Tibial artery (tissue), 4 donors: Measurements from ENCODE around the gene DOK6.

Experiments
- DNase-seq, 2 donors: peaks; one replicate each; pipeline ENCODE4 v3.0.0-alpha.2; 2019
- H3K27ac ChIP-seq, 2 donors: fragments of 200-600 bp; sonication (generic) in 1 of 2; 1 replicate in 1 of 2; 2 replicates in 1 of 2; pipeline ENCODE4 v1.5.1; 2018 to 2019; ENCODE audit warnings: mild to moderate bottlenecking in 1 of 2
- H3K27me3 ChIP-seq, 2 donors: fragments of 200-600 bp; sonication (generic) in 1 of 2; one replicate each; pipeline versions ENCODE4 v1.5.1 to v1.6.0; 2016 to 2019
- H3K36me3 ChIP-seq, 3 donors: fragments of 200-600 bp; sonication (generic) in 2 of 3; one replicate each; pipeline ENCODE4 v1.5.1; 2016 to 2019; ENCODE audit warnings: mild to moderate bottlenecking in 2 of 3
- H3K4me1 ChIP-seq, 4 donors: fragments of 200-600 bp; sonication (generic) in 2 of 4; 1 replicate in 3 of 4; 2 replicates in 1 of 4; pipeline ENCODE4 v1.5.1; 2016 to 2019
- H3K4me3 ChIP-seq, 2 donors: fragments of 200-600 bp; sonication (generic) in 1 of 2; 1 replicate in 1 of 2; 2 replicates in 1 of 2; pipeline ENCODE4 v1.5.1; 2018 to 2019; ENCODE audit warnings: mild to moderate bottlenecking in 2 of 2
- H3K9me3 ChIP-seq, 3 donors: fragments of 200-600 bp; sonication (generic) in 1 of 3; one replicate each; pipeline ENCODE4 v1.5.1; 2016 to 2019
- intact Hi-C: fragments of 100-400 bp; cut with DNase I; formaldehyde crosslinking; loops from one replicate; pipeline ENCODE4 v1.15.0; 2023; ENCODE audit warnings: low total_unique reads
- TF ChIP-seq, protein P1 (sequence below), 2 experiments: fragments of 200-600 bp in 1 of 2; fragments of 450-650 bp in 1 of 2; IDR thresholded peaks; one replicate each; pipeline ENCODE4 v1.5.1; 2017 to 2019; ENCODE audit warnings: antibody characterized with exemption in 2 of 2, mild to moderate bottlenecking in 1 of 2, moderate library complexity in 1 of 2

The DOK6 gene

GRCh38 chr18:69647702-69648101, 247.0 kb downstream of the DOK6 start:
- Histone ChIP-seq H3K4me1 (no peaks in the 10 kb centered on the region), H3K4me3 (no peak overlapping the region), H3K27me3 (no peaks in the 10 kb centered on the region), H3K9me3 (no peaks in the 10 kb centered on the region), H3K27ac (no peak overlapping the region), H3K36me3 (no peaks in the 10 kb centered on the region)
- TF ChIP-seq, protein P1, sequence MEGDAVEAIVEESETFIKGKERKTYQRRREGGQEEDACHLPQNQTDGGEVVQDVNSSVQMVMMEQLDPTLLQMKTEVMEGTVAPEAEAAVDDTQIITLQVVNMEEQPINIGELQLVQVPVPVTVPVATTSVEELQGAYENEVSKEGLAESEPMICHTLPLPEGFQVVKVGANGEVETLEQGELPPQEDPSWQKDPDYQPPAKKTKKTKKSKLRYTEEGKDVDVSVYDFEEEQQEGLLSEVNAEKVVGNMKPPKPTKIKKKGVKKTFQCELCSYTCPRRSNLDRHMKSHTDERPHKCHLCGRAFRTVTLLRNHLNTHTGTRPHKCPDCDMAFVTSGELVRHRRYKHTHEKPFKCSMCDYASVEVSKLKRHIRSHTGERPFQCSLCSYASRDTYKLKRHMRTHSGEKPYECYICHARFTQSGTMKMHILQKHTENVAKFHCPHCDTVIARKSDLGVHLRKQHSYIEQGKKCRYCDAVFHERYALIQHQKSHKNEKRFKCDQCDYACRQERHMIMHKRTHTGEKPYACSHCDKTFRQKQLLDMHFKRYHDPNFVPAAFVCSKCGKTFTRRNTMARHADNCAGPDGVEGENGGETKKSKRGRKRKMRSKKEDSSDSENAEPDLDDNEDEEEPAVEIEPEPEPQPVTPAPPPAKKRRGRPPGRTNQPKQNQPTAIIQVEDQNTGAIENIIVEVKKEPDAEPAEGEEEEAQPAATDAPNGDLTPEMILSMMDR (IDR thresholded peaks at IDR 0.05) = no peak
- intact Hi-C loops = no loop called here
- no peak for DNase-seq

DNA sequence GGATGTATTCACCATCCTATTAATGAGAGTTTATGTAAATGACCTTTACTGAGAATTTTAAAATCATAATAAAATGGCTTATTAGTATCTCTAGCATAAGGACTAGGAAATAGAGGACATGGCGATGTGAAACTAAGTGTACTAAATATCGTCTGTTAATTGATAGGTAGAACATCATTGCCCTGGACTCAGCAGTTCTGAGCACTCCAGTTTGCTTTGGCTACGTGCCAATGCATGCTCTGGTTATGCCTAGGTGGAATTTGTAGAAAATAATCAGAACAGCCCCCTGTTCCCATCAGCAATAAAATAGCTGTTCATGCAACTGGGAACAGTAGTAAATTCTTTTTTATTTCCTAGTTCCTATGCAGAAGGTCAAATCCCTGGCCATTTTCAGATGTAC, 247.8 kb downstream of the DOK6 start:
- no peaks in the 10 kb centered on the region for H3K9me3 ChIP-seq
- TF ChIP-seq, protein P1 (IDR thresholded peaks at IDR 0.05) = no peak
- H3K4me1 ChIP-seq = no peaks in the 10 kb centered on the region
- no peak overlapping the region for H3K4me3 ChIP-seq
- no peaks in the 10 kb centered on the region for H3K36me3 ChIP-seq
- no peak overlapping the region for H3K27ac ChIP-seq
- DNase-seq = no peak
- no peaks in the 10 kb centered on the region for H3K27me3 ChIP-seq
- intact Hi-C loops = no loop called here

DNA sequence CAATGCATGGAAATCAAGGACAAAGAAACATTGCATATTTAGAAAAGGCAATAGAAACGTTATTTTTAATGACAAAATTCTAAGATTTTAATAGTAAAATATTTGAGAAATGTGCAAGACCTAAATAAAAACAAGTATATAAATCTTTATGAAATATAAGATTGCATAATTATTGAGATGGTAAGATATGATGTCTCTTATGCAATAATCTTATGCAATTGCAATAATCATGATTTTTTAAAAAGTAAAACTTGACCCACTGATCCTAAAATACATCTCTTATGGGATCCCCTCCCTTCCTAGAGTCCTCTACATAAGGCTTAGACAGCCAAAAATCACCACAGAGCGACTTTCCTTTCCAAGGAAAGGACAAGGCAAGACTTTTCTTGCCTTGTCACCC, 249.0 kb downstream of the DOK6 start:
- TF ChIP-seq, protein P1 (IDR thresholded peaks at IDR 0.05) = no peak
- no peaks in the 10 kb centered on the region for H3K4me1 ChIP-seq
- no peak overlapping the region for H3K4me3 ChIP-seq
- H3K27me3 ChIP-seq = no peaks in the 10 kb centered on the region
- H3K9me3 ChIP-seq = no peaks in the 10 kb centered on the region
- no peaks in the 10 kb centered on the region for H3K36me3 ChIP-seq
- DNase-seq = no peak
- intact Hi-C loops = no loop called here
- no peak overlapping the region for H3K27ac ChIP-seq

DNA sequence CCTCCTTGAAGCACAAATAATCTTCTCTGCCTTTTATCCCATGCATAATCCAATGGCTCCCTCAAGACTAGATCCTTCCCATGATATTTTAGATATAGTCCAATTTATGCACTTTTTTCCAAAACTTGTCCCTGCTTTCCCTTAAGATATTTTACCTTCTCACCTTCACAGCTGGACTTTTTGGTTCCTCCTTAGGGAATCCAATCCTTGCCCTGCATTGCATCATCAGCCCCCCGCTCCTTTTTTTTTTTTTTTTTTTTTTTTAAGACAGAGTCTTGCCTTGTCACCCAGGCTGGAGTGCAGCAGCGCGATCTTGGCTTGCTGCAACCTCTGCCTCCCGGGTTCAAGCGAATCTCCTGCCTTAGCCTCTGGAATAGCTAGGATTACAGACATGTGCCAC, 250.6 kb downstream of the DOK6 start:
- H3K27me3 ChIP-seq = no peaks in the 10 kb centered on the region
- H3K9me3 ChIP-seq = no peaks in the 10 kb centered on the region
- intact Hi-C loops = no loop called here
- H3K27ac ChIP-seq = no peak overlapping the region
- no peaks in the 10 kb centered on the region for H3K4me1 ChIP-seq
- no peak overlapping the region for H3K4me3 ChIP-seq
- no peak for DNase-seq
- TF ChIP-seq, protein P1 (IDR thresholded peaks at IDR 0.05) = no peak
- H3K36me3 ChIP-seq = no peaks in the 10 kb centered on the region

- Histone ChIP-seq H3K36me3 (no peaks in the 10 kb centered on the region), H3K4me3 (no peak overlapping the region), H3K27ac (no peak overlapping the region), H3K27me3 (no peaks in the 10 kb centered on the region), H3K4me1 (no peaks in the 10 kb centered on the region), H3K9me3 (no peaks in the 10 kb centered on the region)
- TF ChIP-seq, protein P1 (IDR thresholded peaks at IDR 0.05) = no peak
- intact Hi-C loops = no loop called here
- DNase-seq = no peak
Measured at GRCh38 chr18:69655816-69656215, 255.1 kb downstream of the DOK6 start.

GRCh38 chr18:69658103-69658502, 257.4 kb downstream of the DOK6 start:
- Histone ChIP-seq H3K4me1 (peaks cover 0 to 11% (median 2%) of the 10 kb centered on the region in 4 donors), H3K9me3 (no peaks in the 10 kb centered on the region), H3K36me3 (no peaks in the 10 kb centered on the region), H3K4me3 (no peak overlapping the region), H3K27me3 (no peaks in the 10 kb centered on the region), H3K27ac (no peak overlapping the region)
- DNase-seq = no peak
- TF ChIP-seq, protein P1 (IDR thresholded peaks at IDR 0.05) = no peak
- intact Hi-C loops = no loop called here
